Bronchial epithelial cell (primary cell): ENCODE measurements around the gene THSD4. TPM values are rescaled to one million over a fixed set of nuclear protein-coding genes. Genes with fewer than 3 reads are reported as not detected.

Source experiments
- DNase-seq: peaks from one replicate; pipeline ENCODE4 v3.0.0-alpha.2; 2010; ENCODE audit warnings: low read depth
- FAIRE-seq: peaks from 2 replicates; lab custom pipeline; 2011; peaks lifted over from hg19 to GRCh38; lab: Jason Lieb, UNC
- H3K27me3 ChIP-seq: 2 replicates; pipeline ENCODE4 v1.5.1; 2011; ENCODE audit warnings: low read length; ENCODE audit not compliant: control insufficient read depth, insufficient read depth
- H3K36me3 ChIP-seq: 2 replicates; pipeline ENCODE4 v1.5.1; 2011; ENCODE audit warnings: low read length; ENCODE audit not compliant: control insufficient read depth, insufficient read depth
- H3K4me3 ChIP-seq: 2 replicates; pipeline ENCODE4 v1.5.1; 2011; ENCODE audit warnings: mild to moderate bottlenecking, low read depth, low read length, control low read depth
- total RNA-seq: library from RNA; depleted of rRNA; stranded (reverse); fragments of >200 nt; gene quantifications from 2 replicates; pipeline ENCODE4 v1.2.1, GENCODE V29; 2014
- TF ChIP-seq, protein P1 (sequence below): IDR thresholded peaks from 2 replicates; pipeline ENCODE4 v1.5.1; 2011; ENCODE audit warnings: mild to moderate bottlenecking, moderate library complexity, low read length, control low read depth, inconsistent platforms; ENCODE audit not compliant: insufficient read depth, severe bottlenecking

Gene THSD4
- total RNA-seq, 1 donor from 2014 or later, result 14.5 TPM

DNA sequence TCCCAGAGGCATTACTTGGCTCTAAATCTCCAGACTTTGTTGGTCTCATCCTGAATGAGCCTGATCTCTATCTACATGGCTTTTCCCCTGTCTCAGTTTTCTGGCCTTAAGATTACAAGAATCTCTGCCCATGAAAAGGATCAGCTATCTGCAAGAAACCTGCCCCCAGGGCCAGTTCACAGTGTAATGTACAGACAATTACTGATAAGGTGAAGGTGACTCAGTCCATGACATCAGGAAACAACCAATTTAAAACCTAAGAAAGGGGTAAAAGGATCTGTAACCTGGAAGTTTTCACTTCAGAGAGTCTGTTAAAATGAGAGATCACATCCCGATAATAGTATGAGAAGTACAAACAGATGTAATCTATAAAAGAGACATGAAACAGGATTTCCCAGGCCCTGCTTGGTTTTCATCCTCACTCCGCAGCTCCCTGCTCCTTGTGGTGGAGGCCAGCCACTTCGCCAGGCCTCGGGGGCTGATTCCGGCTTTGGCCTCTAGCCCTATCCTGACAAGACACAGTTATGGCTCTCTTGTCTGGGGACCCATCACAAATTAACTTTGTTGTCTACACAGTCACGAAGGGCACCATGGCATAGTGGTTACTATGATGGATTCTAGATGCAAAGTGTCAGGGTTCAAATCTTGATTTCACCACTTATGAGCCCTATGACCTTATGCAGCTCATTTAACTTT lies 136.9 kb downstream of the THSD4 start:
- H3K27me3 ChIP-seq, result no peaks in the 10 kb centered on the region
- H3K4me3 ChIP-seq, result no peak overlapping the region
- no peak for FAIRE-seq
- TF ChIP-seq, protein P1, sequence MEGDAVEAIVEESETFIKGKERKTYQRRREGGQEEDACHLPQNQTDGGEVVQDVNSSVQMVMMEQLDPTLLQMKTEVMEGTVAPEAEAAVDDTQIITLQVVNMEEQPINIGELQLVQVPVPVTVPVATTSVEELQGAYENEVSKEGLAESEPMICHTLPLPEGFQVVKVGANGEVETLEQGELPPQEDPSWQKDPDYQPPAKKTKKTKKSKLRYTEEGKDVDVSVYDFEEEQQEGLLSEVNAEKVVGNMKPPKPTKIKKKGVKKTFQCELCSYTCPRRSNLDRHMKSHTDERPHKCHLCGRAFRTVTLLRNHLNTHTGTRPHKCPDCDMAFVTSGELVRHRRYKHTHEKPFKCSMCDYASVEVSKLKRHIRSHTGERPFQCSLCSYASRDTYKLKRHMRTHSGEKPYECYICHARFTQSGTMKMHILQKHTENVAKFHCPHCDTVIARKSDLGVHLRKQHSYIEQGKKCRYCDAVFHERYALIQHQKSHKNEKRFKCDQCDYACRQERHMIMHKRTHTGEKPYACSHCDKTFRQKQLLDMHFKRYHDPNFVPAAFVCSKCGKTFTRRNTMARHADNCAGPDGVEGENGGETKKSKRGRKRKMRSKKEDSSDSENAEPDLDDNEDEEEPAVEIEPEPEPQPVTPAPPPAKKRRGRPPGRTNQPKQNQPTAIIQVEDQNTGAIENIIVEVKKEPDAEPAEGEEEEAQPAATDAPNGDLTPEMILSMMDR, result no peak
- peak; percentile 80 for DNase-seq
- no peaks in the 10 kb centered on the region for H3K36me3 ChIP-seq

DNA sequence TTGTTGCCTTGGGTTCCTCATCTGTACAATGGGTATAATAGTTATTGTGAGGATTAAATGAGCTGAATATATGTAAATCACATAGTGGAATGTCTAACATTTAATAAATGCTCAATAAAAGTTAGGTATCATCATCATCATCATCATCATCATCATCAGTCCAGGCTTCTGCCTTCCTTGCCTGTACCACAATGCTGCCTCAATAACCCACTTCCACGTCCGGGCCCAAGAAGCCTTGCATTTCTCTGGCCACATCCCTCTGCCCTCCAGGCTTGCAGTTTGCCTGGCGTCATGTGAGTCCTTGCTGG lies 137.4 kb downstream of the THSD4 start:
- Histone ChIP-seq H3K27me3 (no peaks in the 10 kb centered on the region), H3K4me3 (no peak overlapping the region), H3K36me3 (no peaks in the 10 kb centered on the region)
- TF ChIP-seq, protein P1, result no peak
- FAIRE-seq, result no peak
- no peak for DNase-seq

DNA sequence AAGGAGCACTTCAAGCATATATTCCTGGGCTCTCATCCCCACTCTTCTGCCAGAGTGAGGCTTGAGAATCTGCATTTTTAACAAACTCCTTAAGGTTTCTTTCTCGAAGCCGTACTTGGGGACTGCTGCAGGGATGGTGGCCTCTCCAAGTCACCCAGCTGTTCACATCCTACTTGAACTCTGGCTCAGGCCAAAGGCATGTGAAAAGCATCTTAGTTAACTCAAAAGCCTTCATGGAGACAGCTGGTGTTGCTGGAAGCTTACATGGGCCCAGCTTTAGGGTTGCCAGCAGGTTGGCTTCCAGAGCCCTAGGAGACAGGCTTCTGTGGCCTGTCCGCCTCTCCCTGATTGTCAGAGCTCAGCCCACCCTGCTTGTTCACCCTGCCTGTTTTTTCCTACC lies 139.2 kb downstream of the THSD4 start:
- Histone ChIP-seq H3K36me3 (peaks cover 1% of the 10 kb centered on the region), H3K4me3 (no peak overlapping the region), H3K27me3 (no peaks in the 10 kb centered on the region)
- DNase-seq (no peak), FAIRE-seq (no peak)
- TF ChIP-seq, protein P1, result no peak

GRCh38 chr15:71256934-71257664 lies 141.8 kb downstream of the THSD4 start:
- FAIRE-seq, result peak; percentile 91
- TF ChIP-seq, protein P1, result no peak
- Histone ChIP-seq H3K36me3 (peaks cover 1% of the 10 kb centered on the region), H3K27me3 (no peaks in the 10 kb centered on the region), H3K4me3 (no peak overlapping the region)
- no peak for DNase-seq

- Histone ChIP-seq H3K27me3 (no peaks in the 10 kb centered on the region), H3K4me3 (no peak overlapping the region), H3K36me3 (peaks cover 1% of the 10 kb centered on the region)
- TF ChIP-seq, protein P1, result no peak
- no peak for DNase-seq
- no peak for FAIRE-seq
Observed at GRCh38 chr15:71259866-71260265, 144.6 kb downstream of the THSD4 start.

- TF ChIP-seq, protein P1, result no peak
- FAIRE-seq (no peak), DNase-seq (no peak)
- Histone ChIP-seq H3K36me3 (peaks cover 1% of the 10 kb centered on the region), H3K27me3 (no peaks in the 10 kb centered on the region), H3K4me3 (no peak overlapping the region)
Observed at GRCh38 chr15:71261418-71261817, 146.1 kb downstream of the THSD4 start.
